ENCODE results near the gene CSNK2B.

The CSNK2B gene

DNA sequence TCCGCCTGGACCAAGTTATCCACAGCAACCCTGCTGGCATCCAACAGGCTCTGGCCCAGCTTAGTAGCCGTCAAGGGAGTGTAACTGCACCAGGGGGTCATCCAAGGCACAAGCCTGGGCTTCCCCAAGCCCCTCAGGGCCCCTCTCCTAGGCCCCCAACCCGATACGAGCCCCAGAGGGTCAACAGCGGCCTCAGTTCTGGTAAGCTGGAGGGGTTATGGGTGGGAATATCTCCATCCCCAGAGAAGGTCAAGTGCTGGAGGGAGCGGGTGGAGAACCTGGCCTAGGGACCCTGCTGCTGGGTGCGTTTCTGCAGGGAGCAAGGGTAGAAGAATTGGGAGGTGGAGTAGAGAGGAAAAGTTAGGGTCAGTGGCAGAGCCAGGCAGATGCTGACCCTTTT is 32.4 kb upstream of the CSNK2B start:
- Histone ChIP-seq H3K36me3 (ENCODE audit: control insufficient read depth in 2 of 2, insufficient read depth in 1 of 2, low read length in 2 of 2) (peaks cover 55 to 97% of the 10 kb centered on the region in 2 experiments), H3K4me1 (ENCODE audit: control insufficient read depth, insufficient read depth, low read length) (no peaks in the 10 kb centered on the region), H3K9me3 (ENCODE audit: control insufficient read depth, insufficient read depth, low read depth, low read length) (no peaks in the 10 kb centered on the region), H3K4me3 (ENCODE audit: low read depth, low read length) (no peak overlapping the region), H3K27ac (ENCODE audit: extremely low read depth, low read depth, low read length) (no peak overlapping the region; the same call in 1 of the 2 replicates)
- ChIA-PET POLR2A (interaction anchor here (0.9 to 11.0 kb wide), 4 partner anchors 7 to 182 kb away, joined by 3 to 123 read pairs (median 40); partner anchors contain the start of genes BAG6, HSPA1A and HSPA1L), CTCF (interaction anchor here (1.2 kb wide), 1 partner anchor 11 kb away, joined by 3 read pairs; no protein-coding TSS in a partner anchor)
- TF ChIP-seq, protein P1, sequence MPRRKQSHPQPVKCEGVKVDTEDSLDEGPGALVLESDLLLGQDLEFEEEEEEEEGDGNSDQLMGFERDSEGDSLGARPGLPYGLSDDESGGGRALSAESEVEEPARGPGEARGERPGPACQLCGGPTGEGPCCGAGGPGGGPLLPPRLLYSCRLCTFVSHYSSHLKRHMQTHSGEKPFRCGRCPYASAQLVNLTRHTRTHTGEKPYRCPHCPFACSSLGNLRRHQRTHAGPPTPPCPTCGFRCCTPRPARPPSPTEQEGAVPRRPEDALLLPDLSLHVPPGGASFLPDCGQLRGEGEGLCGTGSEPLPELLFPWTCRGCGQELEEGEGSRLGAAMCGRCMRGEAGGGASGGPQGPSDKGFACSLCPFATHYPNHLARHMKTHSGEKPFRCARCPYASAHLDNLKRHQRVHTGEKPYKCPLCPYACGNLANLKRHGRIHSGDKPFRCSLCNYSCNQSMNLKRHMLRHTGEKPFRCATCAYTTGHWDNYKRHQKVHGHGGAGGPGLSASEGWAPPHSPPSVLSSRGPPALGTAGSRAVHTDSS (tag by site-specific recombination; IDR thresholded peaks at IDR 0.05): no peak
- TF ChIP-seq ZBTB48 (tag by site-specific recombination; IDR thresholded peaks at IDR 0.05): peak; percentile 43; the same call in 1 of the 2 replicates

DNA sequence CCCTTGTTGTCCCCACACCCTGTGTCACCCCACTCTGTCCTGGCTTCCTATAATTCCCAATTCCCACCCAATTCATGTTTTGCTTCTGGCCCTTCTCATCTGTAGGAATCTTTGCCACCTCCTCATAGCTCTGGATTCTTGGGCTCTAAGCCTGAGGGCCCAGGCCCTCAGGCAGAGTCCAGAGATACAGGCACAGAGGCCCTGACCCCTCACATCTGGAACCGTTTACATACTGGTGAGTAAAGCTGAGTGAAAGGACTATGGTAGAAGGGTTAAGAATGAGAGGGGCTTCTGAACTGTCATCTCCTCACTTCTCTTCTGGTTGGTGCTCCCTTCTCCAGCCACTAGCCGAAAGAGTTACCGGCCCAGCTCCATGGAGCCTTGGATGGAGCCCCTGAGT is 31.7 kb upstream of the CSNK2B start:
- Histone ChIP-seq H3K4me3 (ENCODE audit: low read depth, low read length) (no peak overlapping the region), H3K27ac (ENCODE audit: extremely low read depth, low read depth, low read length) (no peak overlapping the region), H3K9me3 (ENCODE audit: control insufficient read depth, insufficient read depth, low read depth, low read length) (no peaks in the 10 kb centered on the region), H3K36me3 (ENCODE audit: control insufficient read depth in 2 of 2, insufficient read depth in 1 of 2, low read length in 2 of 2) (peaks cover 54 to 96% of the 10 kb centered on the region in 2 experiments), H3K4me1 (ENCODE audit: control insufficient read depth, insufficient read depth, low read length) (no peaks in the 10 kb centered on the region)
- TF ChIP-seq YY2 (tag by site-specific recombination; IDR thresholded peaks at IDR 0.05) (no peak), IKZF3 (tag by site-specific recombination; IDR thresholded peaks at IDR 0.05) (0 out of 2 replicates have a peak, but pooled peaks have one; percentile 10)
- POLR2A ChIA-PET: interaction anchor here (0.5 to 11.0 kb wide), 5 partner anchors 8 to 193 kb away, joined by 4 to 123 read pairs (median 7); partner anchors contain the start of genes BAG6 and HSPA1B
- CTCF ChIA-PET: interaction anchor here (1.1 to 1.2 kb wide), 2 partner anchors 12 to 17 kb away, joined by 3 read pairs; no protein-coding TSS in a partner anchor

DNA sequence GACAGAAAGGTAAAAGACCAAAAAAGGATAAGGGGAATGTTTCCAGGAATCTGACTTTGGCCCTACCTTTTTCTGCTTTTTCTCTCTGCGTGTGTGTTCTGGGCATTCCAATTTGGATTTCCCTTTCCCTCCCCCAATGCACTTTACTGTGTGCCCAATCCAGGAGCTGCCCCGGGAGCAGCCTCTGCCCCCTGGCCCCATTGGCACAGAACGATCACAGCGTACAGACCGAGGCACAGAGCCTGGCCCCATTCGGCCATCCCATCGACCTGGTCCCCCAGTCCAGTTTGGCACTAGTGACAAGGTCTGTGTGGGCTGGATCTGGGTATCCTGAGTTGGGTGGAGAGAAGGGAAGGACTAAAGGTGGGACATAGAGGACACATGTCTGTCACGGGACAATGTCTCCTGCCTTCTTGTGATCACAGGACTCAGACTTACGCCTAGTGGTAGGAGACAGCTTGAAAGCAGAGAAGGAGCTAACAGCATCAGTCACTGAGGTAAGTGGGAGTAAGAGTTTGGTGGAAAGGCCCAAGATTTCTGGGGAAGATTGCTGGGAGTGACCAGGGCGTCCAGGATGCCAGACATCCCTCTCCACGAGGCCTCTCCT is 30.8 kb upstream of the CSNK2B start:
- peaks cover 45 to 96% of the 10 kb centered on the region in 2 experiments for H3K36me3 ChIP-seq (ENCODE audit: control insufficient read depth in 2 of 2, insufficient read depth in 1 of 2, low read length in 2 of 2)
- no peaks in the 10 kb centered on the region for H3K4me1 ChIP-seq (ENCODE audit: control insufficient read depth, insufficient read depth, low read length)
- H3K27ac ChIP-seq (ENCODE audit: extremely low read depth, low read depth, low read length): no peak overlapping the region
- no peak overlapping the region for H3K4me3 ChIP-seq (ENCODE audit: low read depth, low read length)
- POLR2A ChIA-PET: interaction anchor here (1.1 to 11.0 kb wide), 5 partner anchors 9 to 192 kb away, joined by 3 to 123 read pairs (median 8); partner anchors contain the start of genes BAG6, C6orf47 and HSPA1B
- CTCF ChIA-PET: interaction anchor here (0.6 to 1.1 kb wide), 2 partner anchors 16 to 17 kb away, joined by 3 read pairs; no protein-coding TSS in a partner anchor
- H3K9me3 ChIP-seq (ENCODE audit: control insufficient read depth, insufficient read depth, low read depth, low read length): no peaks in the 10 kb centered on the region
- 0 out of 2 replicates have a peak, but pooled peaks have one; percentile 21 for TF ChIP-seq KLF8 (tag by site-specific recombination; IDR thresholded peaks at IDR 0.05)
- no peak for TF ChIP-seq ZNF560 (tag by site-specific recombination; IDR thresholded peaks at IDR 0.05; ENCODE audit: borderline replicate concordance)
- TF ChIP-seq, protein P2, sequence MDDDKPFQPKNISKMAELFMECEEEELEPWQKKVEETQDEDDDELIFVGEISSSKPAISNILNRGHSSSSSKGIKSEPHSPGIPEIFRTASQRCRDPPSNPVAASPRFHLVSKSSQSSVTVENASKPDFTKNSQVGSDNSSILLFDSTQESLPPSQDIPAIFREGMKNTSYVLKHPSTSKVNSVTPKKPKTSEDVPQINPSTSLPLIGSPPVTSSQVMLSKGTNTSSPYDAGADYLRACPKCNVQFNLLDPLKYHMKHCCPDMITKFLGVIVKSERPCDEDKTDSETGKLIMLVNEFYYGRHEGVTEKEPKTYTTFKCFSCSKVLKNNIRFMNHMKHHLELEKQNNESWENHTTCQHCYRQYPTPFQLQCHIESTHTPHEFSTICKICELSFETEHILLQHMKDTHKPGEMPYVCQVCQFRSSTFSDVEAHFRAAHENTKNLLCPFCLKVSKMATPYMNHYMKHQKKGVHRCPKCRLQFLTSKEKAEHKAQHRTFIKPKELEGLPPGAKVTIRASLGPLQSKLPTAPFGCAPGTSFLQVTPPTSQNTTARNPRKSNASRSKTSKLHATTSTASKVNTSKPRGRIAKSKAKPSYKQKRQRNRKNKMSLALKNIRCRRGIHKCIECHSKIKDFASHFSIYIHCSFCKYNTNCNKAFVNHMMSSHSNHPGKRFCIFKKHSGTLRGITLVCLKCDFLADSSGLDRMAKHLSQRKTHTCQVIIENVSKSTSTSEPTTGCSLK (tag by site-specific recombination; IDR thresholded peaks at IDR 0.05): no peak
- TF ChIP-seq IKZF3 (tag by site-specific recombination; IDR thresholded peaks at IDR 0.05): 0 out of 2 replicates have a peak, but pooled peaks have one; percentile 45
- TF ChIP-seq YY1 (tag by site-specific recombination; IDR thresholded peaks at IDR 0.05): no peak
- TF ChIP-seq, protein P3, sequence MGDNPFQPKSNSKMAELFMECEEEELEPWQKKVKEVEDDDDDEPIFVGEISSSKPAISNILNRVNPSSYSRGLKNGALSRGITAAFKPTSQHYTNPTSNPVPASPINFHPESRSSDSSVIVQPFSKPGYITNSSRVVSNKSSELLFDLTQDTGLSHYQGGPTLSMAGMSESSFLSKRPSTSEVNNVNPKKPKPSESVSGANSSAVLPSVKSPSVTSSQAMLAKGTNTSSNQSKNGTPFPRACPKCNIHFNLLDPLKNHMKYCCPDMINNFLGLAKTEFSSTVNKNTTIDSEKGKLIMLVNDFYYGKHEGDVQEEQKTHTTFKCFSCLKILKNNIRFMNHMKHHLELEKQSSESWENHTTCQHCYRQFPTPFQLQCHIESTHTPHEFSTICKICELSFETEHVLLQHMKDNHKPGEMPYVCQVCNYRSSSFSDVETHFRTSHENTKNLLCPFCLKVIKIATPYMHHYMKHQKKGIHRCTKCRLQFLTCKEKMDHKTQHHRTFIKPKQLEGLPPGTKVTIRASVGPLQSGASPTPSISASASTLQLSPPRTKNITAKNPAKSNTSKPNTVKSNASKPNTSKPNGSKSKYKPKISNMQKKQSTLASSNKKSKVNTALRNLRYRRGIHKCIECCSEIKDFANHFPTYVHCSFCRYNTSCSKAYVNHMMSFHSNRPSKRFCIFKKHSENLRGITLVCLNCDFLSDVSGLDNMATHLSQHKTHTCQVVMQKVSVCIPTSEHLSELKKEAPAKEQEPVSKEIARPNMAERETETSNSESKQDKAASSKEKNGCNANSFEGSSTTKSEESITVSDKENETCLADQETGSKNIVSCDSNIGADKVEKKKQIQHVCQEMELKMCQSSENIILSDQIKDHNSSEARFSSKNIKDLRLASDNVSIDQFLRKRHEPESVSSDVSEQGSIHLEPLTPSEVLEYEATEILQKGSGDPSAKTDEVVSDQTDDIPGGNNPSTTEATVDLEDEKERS (tag by site-specific recombination; IDR thresholded peaks at IDR 0.05): no peak
- TF ChIP-seq GFI1B (tag by site-specific recombination; IDR thresholded peaks at IDR 0.05): no peak
- TF ChIP-seq ZNF529 (tag by site-specific recombination; IDR thresholded peaks at IDR 0.05; ENCODE audit: insufficient replicate concordance): no peak
- no peak for TF ChIP-seq TRIM28 (IDR thresholded peaks at IDR 0.05; ENCODE audit: borderline replicate concordance, low read length)
- no peak for TF ChIP-seq ZNF16 (tag by site-specific recombination; IDR thresholded peaks at IDR 0.05; ENCODE audit: low read depth)
- TF ChIP-seq SP7 (tag by site-specific recombination; IDR thresholded peaks at IDR 0.05): no peak
- TF ChIP-seq ZFP69B (tag by site-specific recombination; IDR thresholded peaks at IDR 0.05): no peak
- TF ChIP-seq, protein P4, sequence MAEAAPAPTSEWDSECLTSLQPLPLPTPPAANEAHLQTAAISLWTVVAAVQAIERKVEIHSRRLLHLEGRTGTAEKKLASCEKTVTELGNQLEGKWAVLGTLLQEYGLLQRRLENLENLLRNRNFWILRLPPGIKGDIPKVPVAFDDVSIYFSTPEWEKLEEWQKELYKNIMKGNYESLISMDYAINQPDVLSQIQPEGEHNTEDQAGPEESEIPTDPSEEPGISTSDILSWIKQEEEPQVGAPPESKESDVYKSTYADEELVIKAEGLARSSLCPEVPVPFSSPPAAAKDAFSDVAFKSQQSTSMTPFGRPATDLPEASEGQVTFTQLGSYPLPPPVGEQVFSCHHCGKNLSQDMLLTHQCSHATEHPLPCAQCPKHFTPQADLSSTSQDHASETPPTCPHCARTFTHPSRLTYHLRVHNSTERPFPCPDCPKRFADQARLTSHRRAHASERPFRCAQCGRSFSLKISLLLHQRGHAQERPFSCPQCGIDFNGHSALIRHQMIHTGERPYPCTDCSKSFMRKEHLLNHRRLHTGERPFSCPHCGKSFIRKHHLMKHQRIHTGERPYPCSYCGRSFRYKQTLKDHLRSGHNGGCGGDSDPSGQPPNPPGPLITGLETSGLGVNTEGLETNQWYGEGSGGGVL (tag by site-specific recombination; IDR thresholded peaks at IDR 0.05): no peak
- TF ChIP-seq ZNF561 (tag by site-specific recombination; IDR thresholded peaks at IDR 0.05; ENCODE audit: borderline replicate concordance): no peak
- peak; percentile 49; the same call in 1 of the 2 replicates for TF ChIP-seq ZNF600 (tag by site-specific recombination; IDR thresholded peaks at IDR 0.05)
- TF ChIP-seq FEZF1 (tag by site-specific recombination; IDR thresholded peaks at IDR 0.05): no peak
- no peak for TF ChIP-seq SCRT1 (tag by site-specific recombination; IDR thresholded peaks at IDR 0.05; ENCODE audit: borderline replicate concordance)
